GM18517 (cell line): ENCODE results near the gene FABP2.
A peak's percentile ranks its signal among the peaks of the same experiment; 100 is the strongest.
"Not testable (repeated sequence)": the region's sequence is repeated elsewhere in the genome, so short reads cannot be mapped to it uniquely, and the experiment has no call there.

Experiments
- ATAC-seq: cut with Tn5 transposase; IDR thresholded peaks from one replicate; pipeline ENCODE4 v1.9.1; 2021; ENCODE audit warnings: mild to moderate bottlenecking, moderate library complexity; ENCODE audit not compliant: unreplicated experiment

The FABP2 gene

DNA sequence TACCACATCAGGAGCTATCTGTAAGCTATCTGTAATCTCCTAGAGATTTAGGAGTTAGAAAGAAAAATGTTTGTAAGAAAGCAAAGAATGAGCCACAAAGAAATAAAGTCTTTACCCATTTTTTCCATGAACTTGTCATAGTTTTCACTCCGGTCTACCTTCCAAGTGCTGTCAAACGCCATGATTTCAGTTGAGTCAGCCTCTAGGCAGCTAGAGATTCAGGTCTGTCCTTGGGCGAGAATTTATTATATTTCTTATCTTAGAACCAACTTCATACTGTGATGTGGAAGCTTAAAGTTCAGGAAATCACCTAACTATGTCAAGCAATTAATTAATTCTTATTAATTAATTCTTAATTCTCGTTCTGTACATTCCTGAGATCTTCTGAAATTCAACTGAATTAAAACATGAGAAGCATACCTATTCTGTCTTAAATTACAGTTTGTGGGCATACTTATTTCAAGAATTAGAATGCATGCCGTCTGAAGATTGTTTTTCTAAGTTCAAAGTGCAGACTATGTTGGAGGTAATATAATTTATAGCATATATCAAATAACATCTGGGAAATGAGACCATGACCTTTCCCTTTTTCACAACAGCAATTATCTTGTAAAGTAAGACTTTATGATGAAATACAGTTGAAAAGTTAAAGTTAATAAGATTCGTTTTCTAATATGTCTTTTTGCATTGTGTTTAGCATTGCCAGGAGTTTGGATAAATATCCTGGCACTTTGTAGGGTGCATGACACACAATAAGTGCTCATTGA lies at the start of gene FABP2:
Gene FABP2 (minus strand): TSS at position 218 of the 767 bp plus-strand sequence. CDS start 36 bp downstream, at position 182.
- no peak for ATAC-seq

DNA sequence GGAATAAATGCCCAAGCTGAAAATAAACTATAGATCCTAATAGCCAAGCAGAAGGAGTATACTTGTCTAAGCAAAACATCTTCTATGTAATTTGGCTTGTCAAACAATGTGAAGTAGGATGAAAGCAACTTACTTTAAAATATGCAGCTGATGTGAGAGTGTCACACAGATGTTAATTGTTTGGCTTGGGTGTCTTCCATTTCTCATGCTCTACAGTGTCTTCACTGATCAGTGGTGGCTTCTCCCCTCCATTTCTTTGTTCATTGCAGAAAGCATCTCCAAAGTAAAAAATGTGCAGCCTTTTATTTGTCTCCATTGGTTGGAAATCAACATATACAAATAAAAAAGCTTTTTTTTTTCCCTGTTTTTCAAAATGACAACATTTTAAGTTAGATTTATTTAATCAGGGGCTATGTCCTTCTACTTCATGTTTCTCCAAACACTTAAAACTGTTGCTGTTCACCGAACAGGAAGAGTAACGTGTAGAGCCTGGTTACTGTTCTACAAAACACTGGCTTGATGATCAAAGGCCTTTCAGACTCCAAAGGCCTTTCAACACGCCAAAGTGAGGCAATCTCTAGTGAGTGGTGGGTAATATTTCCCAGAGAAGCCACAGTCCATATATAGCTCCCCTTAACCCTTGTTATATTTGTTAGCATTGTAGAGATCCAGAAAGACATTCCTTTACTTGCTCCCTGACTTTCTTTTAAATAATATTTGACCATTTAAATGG lies 49.2 kb upstream of the FABP2 start:
- ATAC-seq: not testable (repeated sequence)

DNA sequence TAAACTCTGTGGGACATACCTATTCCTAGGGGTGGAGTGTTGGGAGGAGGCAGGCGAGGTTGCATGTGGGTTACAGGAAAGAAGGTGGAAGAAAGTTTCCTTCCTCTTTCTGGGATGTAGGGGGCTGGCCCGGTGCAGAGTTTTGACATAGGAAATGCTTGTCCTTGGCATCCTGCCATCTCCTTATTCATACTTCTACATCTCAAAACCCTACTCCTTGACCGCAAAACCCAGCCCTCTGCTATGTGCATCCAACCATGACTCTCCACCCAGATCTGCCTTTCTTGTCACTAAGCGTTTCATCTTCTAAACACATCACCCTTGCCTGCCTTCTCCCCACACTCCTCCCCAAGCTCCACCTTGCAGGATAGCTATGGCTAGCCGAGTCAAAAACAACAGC lies 48.5 kb upstream of the FABP2 start:
- ATAC-seq: peak; percentile 99

DNA sequence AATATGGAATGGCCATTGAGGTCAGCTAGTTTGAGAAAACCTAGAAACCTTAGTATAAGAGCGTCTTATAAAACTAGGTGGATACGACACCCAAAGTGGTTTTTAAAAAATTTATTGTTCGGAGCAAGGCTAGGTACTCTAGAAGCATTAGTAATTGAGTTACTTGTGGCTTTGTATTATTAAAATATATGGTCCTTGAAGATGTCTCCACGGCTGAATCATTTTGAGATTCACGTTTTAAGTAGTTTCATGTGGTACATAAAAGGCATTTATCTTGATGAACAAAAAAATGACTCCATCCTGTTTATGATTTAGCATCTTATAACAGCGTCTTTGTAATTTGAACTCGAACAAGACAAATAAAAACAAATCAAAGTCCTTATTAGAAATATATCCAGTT lies 44.9 kb upstream of the FABP2 start:
- ATAC-seq: not testable (repeated sequence)

GRCh38 chr4:119364203-119364602 lies 42.3 kb upstream of the FABP2 start:
- ATAC-seq: not testable (repeated sequence)

DNA sequence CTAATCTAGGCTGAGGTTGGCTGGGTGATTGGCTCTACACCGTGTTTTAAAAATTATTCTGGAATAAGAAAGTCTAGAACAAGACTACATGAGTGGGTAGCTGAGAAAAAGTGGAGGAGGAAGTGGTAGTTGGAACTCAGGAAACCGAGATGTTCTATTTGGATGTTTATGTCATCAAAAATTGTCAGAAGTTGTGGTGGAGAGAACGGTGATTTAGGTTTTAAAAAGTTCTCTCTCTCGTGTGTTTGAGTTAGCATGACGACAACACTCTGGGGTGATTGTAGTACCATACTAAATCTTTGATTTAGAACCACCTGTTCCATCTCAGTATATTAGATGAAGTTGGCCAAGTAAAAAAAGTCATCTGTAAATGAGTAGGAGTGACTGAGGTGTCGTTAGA lies 41.4 kb upstream of the FABP2 start:
- not testable (repeated sequence) for ATAC-seq

GRCh38 chr4:119362413-119362812 lies 40.5 kb upstream of the FABP2 start:
- ATAC-seq: not testable (repeated sequence)

GRCh38 chr4:119359873-119360272 lies 37.9 kb upstream of the FABP2 start:
- not testable (repeated sequence) for ATAC-seq

GRCh38 chr4:119356796-119357195 lies 34.9 kb upstream of the FABP2 start:
- ATAC-seq: not testable (repeated sequence)

- not testable (repeated sequence) for ATAC-seq
Measured at GRCh38 chr4:119356041-119356440, 34.1 kb upstream of the FABP2 start.

DNA sequence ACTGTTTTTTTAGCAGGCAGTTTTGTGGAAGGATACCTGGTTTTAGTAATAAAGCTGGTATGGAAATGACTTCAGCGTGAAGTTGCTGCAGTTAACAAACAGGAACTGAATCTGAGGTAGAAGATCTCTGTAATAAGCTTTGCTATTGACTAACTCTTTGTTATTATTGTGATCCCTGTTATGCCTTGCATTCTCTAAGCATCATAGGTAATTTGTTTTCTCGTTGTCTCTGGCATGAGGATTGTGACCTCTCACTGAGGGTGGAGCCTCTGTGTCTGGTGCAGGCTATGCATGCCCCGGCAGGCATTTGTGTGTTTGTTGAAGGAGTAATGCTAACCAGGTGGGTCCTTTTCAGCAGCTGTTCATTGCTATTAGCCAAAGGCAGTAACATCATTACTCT lies 31.4 kb upstream of the FABP2 start:
- ATAC-seq: not testable (repeated sequence)

- ATAC-seq: not testable (repeated sequence)
Measured at GRCh38 chr4:119348169-119348568, 26.2 kb upstream of the FABP2 start.

- ATAC-seq: not testable (repeated sequence)
Measured at GRCh38 chr4:119343293-119343692, 21.4 kb upstream of the FABP2 start.

GRCh38 chr4:119339895-119340294 lies 18.0 kb upstream of the FABP2 start:
- not testable (repeated sequence) for ATAC-seq

DNA sequence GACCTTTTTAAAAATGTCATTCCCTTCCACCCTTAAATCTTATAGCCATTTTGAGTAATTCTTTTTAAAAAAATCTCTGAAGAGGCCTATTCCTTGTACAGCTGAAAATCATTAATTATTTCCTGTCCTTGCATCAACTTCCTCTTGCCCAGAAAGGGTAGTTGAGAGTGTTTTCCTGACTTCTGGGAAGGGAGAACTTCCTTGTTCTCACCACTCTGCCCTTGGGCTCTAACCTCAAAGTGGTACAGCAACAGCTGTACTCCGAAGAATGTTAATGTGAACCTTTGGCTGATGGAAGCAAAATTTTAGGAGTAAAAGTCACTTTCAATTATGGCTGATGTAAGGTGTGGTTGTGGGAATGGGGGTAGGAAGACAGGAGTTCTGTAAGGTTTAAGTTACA lies 15.1 kb upstream of the FABP2 start:
- ATAC-seq: no peak

GRCh38 chr4:119336332-119336979 lies 14.5 kb upstream of the FABP2 start:
- not testable (repeated sequence) for ATAC-seq

- ATAC-seq: no peak
Measured at GRCh38 chr4:119329835-119330620, 8.1 kb upstream of the FABP2 start.

DNA sequence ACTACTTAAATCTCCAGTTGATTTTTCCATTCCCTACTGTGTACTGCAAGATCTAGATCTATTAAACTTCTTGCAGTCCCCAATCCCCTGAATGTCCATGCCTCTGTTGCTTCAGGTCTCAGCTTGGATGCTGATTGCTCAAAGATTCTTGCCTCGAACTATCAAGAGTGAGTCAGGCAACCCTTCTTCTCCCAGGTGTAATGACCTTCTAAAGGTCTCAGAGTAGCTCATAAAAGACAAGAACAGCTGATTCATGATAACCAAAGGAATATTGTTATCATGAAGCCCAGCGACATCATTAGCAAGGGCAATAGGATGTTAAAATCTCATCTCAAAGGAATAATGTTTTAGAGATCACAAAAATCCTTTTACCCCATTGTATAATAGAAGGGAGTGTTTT lies 6.8 kb upstream of the FABP2 start:
- no peak for ATAC-seq

DNA sequence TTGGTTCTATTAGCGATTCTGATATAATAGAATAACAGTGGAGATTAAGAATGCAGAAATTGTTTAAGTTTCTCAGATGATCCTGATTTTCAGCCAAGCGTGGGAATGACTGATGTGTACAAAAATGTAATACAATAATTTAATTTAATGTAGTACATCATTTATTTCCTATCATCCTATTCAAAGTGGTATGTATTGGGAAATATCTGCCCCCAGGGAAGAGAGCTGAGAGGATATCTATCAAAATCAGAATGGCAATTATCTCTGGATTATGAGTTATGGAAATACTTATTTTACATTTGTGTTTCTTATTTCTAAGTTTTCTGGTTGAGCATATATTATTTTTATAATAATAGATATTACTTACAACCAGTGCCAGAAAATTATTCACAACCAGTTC lies 3.9 kb downstream of the FABP2 start:
- ATAC-seq: no peak

DNA sequence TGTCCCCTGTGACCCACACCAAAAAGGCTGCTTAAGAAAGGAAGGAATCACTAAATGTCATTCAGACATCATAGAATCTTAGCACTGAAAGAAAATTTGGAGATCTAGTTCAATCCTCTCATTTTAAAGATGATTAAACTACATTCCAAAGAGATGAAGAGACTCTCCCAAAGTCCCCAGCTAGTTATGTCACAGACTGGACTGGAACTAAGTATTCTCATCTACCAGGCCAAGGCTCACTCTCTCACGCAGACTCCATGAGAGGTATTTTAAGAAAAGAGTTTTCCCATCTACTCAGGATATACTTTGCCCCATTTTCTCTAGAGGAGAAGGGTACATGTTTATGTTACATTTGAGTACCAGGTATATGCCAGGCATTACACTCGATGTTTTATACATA lies 6.9 kb downstream of the FABP2 start:
- no peak for ATAC-seq

- no peak for ATAC-seq
Measured at GRCh38 chr4:119314356-119314755, 7.6 kb downstream of the FABP2 start.
